Neutrophil (primary cell): ENCODE measurements around the gene AKAP12.

ENCODE experiments used
- H3K27ac ChIP-seq: fragments of 200-600 bp; sonication (generic); 2 replicates; pipeline ENCODE4 v1.5.1; 2016; ENCODE audit warnings: mild to moderate bottlenecking, moderate library complexity
- H3K27me3 ChIP-seq: fragments of 200-600 bp; sonication (generic); 2 replicates; pipeline ENCODE4 v1.6.0; 2016; ENCODE audit warnings: mild to moderate bottlenecking
- H3K36me3 ChIP-seq: fragments of 200-600 bp; sonication (generic); 2 replicates; pipeline ENCODE4 v1.5.1; 2017
- H3K4me1 ChIP-seq, 2 experiments: fragments of 200-600 bp in 1 of 2; sonication (generic) in 1 of 2; 1 replicate in 1 of 2; 2 replicates in 1 of 2; pipeline versions ENCODE4 v1.5.1 to v1.6.1; 2013 to 2016; ENCODE audit warnings: low read depth in 1 of 2, low read length in 1 of 2, mild to moderate bottlenecking in 1 of 2, moderate library complexity in 1 of 2; ENCODE audit not compliant: control insufficient read depth in 1 of 2, insufficient read depth in 1 of 2
- H3K4me3 ChIP-seq, 2 experiments: fragments of 200-600 bp in 1 of 2; sonication (generic) in 1 of 2; 1 replicate in 1 of 2; 2 replicates in 1 of 2; pipeline ENCODE4 v1.5.1; 2013 to 2016; ENCODE audit warnings: low read depth in 1 of 2, low read length in 1 of 2, mild to moderate bottlenecking in 1 of 2, moderate library complexity in 1 of 2
- H3K9me3 ChIP-seq: fragments of 200-600 bp; sonication (generic); 2 replicates; pipeline ENCODE4 v1.5.1; 2016
- TF ChIP-seq, protein P1 (sequence below): fragments of 200-600 bp; sonication (generic); IDR thresholded peaks from 2 replicates; pipeline ENCODE4 v1.5.1; 2016; ENCODE audit warnings: antibody characterized with exemption

AKAP12 gene

DNA sequence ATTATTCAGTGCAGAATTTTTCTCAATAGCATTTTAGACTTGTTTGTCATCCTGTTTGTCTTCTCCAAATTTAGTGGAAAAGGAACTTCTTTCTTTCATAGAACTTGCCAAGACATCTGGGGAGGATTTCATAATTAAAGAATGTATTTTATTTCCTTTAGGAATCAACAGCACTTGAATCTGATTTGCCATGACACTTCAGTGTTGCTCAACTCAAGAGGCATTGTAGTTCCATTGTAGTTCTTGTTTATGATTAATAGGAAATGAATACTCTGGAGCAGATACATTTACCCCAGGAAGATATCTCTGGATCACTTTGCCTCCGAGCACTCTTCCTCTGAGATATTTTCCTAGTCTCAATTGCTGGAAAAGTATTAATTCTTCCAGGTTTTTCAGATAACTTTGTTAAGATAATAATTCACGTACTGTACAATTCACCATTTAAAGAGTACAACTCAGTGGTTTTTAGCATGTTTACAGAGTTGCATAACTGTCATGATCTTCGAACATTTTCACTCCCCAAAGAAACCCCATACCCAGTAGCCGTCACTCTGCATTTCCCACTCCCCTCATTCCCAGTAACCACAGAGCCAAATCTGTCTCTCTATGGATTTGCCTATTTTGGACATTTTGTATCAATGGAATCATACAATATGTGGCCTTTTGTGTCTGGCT lies 29.7 kb downstream of the AKAP12 start:
- no peaks in the 10 kb centered on the region for H3K9me3 ChIP-seq
- no peak overlapping the region for H3K27ac ChIP-seq
- H3K4me3 ChIP-seq, result no peak overlapping the region
- H3K4me1 ChIP-seq, result no peaks in the 10 kb centered on the region
- TF ChIP-seq, protein P1, sequence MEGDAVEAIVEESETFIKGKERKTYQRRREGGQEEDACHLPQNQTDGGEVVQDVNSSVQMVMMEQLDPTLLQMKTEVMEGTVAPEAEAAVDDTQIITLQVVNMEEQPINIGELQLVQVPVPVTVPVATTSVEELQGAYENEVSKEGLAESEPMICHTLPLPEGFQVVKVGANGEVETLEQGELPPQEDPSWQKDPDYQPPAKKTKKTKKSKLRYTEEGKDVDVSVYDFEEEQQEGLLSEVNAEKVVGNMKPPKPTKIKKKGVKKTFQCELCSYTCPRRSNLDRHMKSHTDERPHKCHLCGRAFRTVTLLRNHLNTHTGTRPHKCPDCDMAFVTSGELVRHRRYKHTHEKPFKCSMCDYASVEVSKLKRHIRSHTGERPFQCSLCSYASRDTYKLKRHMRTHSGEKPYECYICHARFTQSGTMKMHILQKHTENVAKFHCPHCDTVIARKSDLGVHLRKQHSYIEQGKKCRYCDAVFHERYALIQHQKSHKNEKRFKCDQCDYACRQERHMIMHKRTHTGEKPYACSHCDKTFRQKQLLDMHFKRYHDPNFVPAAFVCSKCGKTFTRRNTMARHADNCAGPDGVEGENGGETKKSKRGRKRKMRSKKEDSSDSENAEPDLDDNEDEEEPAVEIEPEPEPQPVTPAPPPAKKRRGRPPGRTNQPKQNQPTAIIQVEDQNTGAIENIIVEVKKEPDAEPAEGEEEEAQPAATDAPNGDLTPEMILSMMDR, result no peak
- no peaks in the 10 kb centered on the region for H3K36me3 ChIP-seq
- H3K27me3 ChIP-seq, result peaks cover 31% of the 10 kb centered on the region

DNA sequence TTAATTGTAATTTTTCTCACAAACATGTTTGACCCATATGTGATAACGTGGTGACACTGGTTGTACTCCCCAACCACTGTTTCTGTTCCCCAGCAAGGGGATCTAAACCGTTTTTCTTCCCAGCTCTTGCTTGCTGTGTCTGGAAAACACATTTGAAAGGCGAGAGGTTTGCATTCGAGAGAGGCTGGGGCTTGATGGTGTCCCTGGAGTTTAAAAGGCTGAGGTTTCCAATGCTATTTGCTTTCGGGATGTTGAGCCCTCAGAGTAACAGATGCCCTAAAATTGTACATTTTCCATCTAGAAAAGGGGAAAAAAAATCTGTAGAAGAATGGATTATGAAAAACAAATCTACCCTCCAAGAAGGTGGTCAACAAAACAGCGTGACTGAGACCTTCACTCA lies 35.4 kb downstream of the AKAP12 start:
- Histone ChIP-seq H3K4me3 (no peak overlapping the region), H3K4me1 (no peaks in the 10 kb centered on the region), H3K36me3 (no peaks in the 10 kb centered on the region), H3K9me3 (no peaks in the 10 kb centered on the region), H3K27me3 (peaks cover 43% of the 10 kb centered on the region), H3K27ac (no peak overlapping the region)
- TF ChIP-seq, protein P1, result no peak

DNA sequence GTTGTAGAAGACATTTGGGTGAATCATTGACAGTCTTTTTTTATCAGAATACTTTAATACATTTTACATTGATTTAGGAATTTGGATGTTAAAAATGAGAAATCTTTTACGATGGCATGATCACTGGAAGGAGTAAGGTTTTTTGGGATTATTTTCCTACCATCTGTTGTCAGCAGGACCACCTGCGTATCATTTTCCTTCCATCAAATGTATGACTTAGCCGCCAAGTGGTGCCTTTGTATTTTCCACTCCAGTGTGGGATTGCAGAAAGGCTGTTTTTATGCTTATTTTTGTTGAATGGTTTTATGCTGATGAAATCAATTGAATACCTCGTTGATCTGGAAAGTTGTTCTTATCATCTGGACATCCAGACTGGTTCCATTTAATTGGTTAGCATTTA lies 35.8 kb downstream of the AKAP12 start:
- Histone ChIP-seq H3K36me3 (no peaks in the 10 kb centered on the region), H3K27me3 (peaks cover 43% of the 10 kb centered on the region), H3K9me3 (no peaks in the 10 kb centered on the region), H3K4me3 (no peak overlapping the region), H3K27ac (no peak overlapping the region), H3K4me1 (no peaks in the 10 kb centered on the region)
- TF ChIP-seq, protein P1, result no peak

DNA sequence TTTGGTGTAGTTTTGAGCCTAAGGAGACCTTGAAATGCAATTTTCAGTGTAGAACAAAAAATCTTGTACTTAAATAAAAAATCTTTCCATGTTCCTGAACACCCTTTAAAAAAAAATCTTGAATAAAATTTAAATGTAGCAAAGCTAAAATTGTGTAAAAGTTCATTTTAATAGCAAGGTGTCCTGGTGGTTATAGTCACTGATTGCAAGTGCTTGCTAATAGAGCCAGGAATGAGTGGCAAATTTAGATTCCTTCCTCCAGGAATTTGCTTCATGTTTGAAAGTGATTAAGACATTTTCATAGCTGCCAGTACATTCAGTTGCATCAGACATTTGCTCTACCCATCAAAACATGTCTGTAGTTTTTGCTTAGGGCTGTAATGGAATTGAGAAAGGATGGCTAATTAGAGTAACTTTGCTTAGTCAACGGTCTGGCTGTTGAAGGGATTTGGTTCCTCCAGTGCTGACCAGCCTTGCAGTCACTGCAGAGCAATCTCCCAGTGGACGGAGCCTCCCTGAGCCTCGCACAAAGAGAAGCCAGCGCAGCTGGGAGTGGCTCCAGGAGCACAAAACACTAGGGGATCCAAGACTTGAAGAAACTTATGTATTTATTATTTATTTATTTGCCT lies 36.5 kb downstream of the AKAP12 start:
- TF ChIP-seq, protein P1, result no peak
- no peaks in the 10 kb centered on the region for H3K4me1 ChIP-seq

DNA sequence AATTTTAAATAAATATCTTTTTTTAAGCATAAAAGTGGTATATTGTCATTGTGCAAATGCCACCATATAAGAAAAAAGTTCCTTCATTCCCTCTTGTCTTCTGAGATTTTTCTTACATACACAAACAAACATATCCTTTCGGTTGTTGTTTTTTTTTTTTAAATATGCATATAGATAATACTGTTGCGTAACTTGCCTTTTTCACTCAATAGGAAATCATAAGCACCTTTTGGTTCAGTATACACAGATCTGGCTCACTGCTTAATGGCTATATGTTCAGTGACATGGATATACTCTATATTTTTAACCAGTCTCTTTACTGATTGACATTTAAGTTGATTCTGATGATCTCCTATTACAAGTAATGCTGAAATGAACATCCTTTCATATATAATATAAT lies 40.1 kb downstream of the AKAP12 start:
- H3K4me1 ChIP-seq, result no peaks in the 10 kb centered on the region
- H3K27me3 ChIP-seq, result peaks cover 63% of the 10 kb centered on the region
- TF ChIP-seq, protein P1, result no peak
- H3K4me3 ChIP-seq, result no peak overlapping the region
- no peaks in the 10 kb centered on the region for H3K9me3 ChIP-seq
- H3K27ac ChIP-seq, result no peak overlapping the region
- no peaks in the 10 kb centered on the region for H3K36me3 ChIP-seq

More for the DNA sequence above, 36.5 kb downstream of the AKAP12 start:
- H3K9me3 ChIP-seq, result no peaks in the 10 kb centered on the region
- no peak overlapping the region for H3K27ac ChIP-seq
- no peaks in the 10 kb centered on the region for H3K36me3 ChIP-seq
- H3K4me3 ChIP-seq, result no peak overlapping the region
- H3K27me3 ChIP-seq, result peaks cover 49% of the 10 kb centered on the region
